ENCODE measurements around the gene FAM171A2.

Gene FAM171A2

GRCh38 chr17:44322236-44322895 lies 41.3 kb downstream of the FAM171A2 start:
- peak overlapping the region; percentile 37 for H3K27ac Mint-ChIP-seq
- peak overlapping the region; percentile 47 for H3K4me3 Mint-ChIP-seq
- peaks cover 29% of the 10 kb centered on the region for H3K4me1 Mint-ChIP-seq
- no peaks in the 10 kb centered on the region for H3K9me3 Mint-ChIP-seq
- peaks cover 11% of the 10 kb centered on the region for H3K27me3 Mint-ChIP-seq
- no peak for DNase-seq
- H3K36me3 Mint-ChIP-seq: peaks cover 6% of the 10 kb centered on the region
- CTCF ChIA-PET: interaction anchor here (1.3 to 4.6 kb wide), 2 partner anchors 9 to 113 kb away, joined by 5 to 30 read pairs; no protein-coding TSS in a partner anchor

- no peaks in the 10 kb centered on the region for H3K9me3 Mint-ChIP-seq
- H3K4me1 Mint-ChIP-seq: peaks cover 25% of the 10 kb centered on the region
- CTCF ChIA-PET: interaction anchor here (0.8 to 4.6 kb wide), 4 partner anchors 9 to 112 kb away, joined by 4 to 30 read pairs (median 9); no protein-coding TSS in a partner anchor
- H3K27ac Mint-ChIP-seq: no peak overlapping the region
- peaks cover 6% of the 10 kb centered on the region for H3K36me3 Mint-ChIP-seq
- H3K27me3 Mint-ChIP-seq: peaks cover 20% of the 10 kb centered on the region
- no peak overlapping the region for H3K4me3 Mint-ChIP-seq
- DNase-seq: no peak
These were observed 42.2 kb downstream of the FAM171A2 start for GRCh38 chr17:44321246-44322120.

- Mint-ChIP-seq H3K4me3 (no peak overlapping the region), H3K27ac (no peak overlapping the region), H3K36me3 (peaks cover 6% of the 10 kb centered on the region), H3K27me3 (peaks cover 34% of the 10 kb centered on the region), H3K4me1 (peaks cover 31% of the 10 kb centered on the region), H3K9me3 (no peaks in the 10 kb centered on the region)
- CTCF ChIA-PET: interaction anchor here (1.9 to 4.6 kb wide), 3 partner anchors 10 to 110 kb away, joined by 7 to 30 read pairs (median 11); no protein-coding TSS in a partner anchor
- DNase-seq: no peak
These were observed 43.6 kb downstream of the FAM171A2 start for GRCh38 chr17:44320066-44320465.

GRCh38 chr17:44318077-44318892 lies 45.4 kb downstream of the FAM171A2 start:
- peak overlapping the region; percentile 3 for H3K27ac Mint-ChIP-seq
- CTCF ChIA-PET: interaction anchor here (1.0 to 3.5 kb wide), 2 partner anchors 13 to 108 kb away, joined by 4 to 17 read pairs; no protein-coding TSS in a partner anchor
- no peak for DNase-seq
- H3K4me3 Mint-ChIP-seq: no peak overlapping the region
- no peaks in the 10 kb centered on the region for H3K9me3 Mint-ChIP-seq
- peaks cover 52% of the 10 kb centered on the region for H3K27me3 Mint-ChIP-seq
- H3K36me3 Mint-ChIP-seq: peaks cover 6% of the 10 kb centered on the region
- peaks cover 25% of the 10 kb centered on the region for H3K4me1 Mint-ChIP-seq

- DNase-seq: no peak
- Mint-ChIP-seq H3K9me3 (no peaks in the 10 kb centered on the region), H3K4me1 (peaks cover 20% of the 10 kb centered on the region), H3K36me3 (peaks cover 6% of the 10 kb centered on the region), H3K4me3 (no peak overlapping the region), H3K27ac (no peak overlapping the region), H3K27me3 (peaks cover 57% of the 10 kb centered on the region)
- CTCF ChIA-PET: interaction anchor here (1.0 to 3.5 kb wide), 2 partner anchors 13 to 108 kb away, joined by 4 to 17 read pairs; no protein-coding TSS in a partner anchor
These were observed 46.1 kb downstream of the FAM171A2 start for GRCh38 chr17:44317545-44317944.

- CTCF ChIA-PET: interaction anchor here (0.7 to 3.5 kb wide), 4 partner anchors 14 to 337 kb away, joined by 3 to 17 read pairs (median 3); no protein-coding TSS in a partner anchor
- no peaks in the 10 kb centered on the region for H3K9me3 Mint-ChIP-seq
- DNase-seq: no peak
- peaks cover 70% of the 10 kb centered on the region for H3K27me3 Mint-ChIP-seq
- H3K36me3 Mint-ChIP-seq: peaks cover 6% of the 10 kb centered on the region
- H3K4me3 Mint-ChIP-seq: peak overlapping the region; percentile 55
- peaks cover 13% of the 10 kb centered on the region for H3K4me1 Mint-ChIP-seq
- no peak overlapping the region for H3K27ac Mint-ChIP-seq
These were observed 47.6 kb downstream of the FAM171A2 start for GRCh38 chr17:44315760-44316731.

- H3K4me1 Mint-ChIP-seq: peaks cover 13% of the 10 kb centered on the region
- H3K27me3 Mint-ChIP-seq: peaks cover 80% of the 10 kb centered on the region
- H3K27ac Mint-ChIP-seq: no peak overlapping the region
- peak; percentile 67 for DNase-seq
- no peaks in the 10 kb centered on the region for H3K9me3 Mint-ChIP-seq
- CTCF ChIA-PET: no interaction called here
- peaks cover 6% of the 10 kb centered on the region for H3K36me3 Mint-ChIP-seq
- H3K4me3 Mint-ChIP-seq: peak overlapping the region; percentile 55
These were observed 48.6 kb downstream of the FAM171A2 start for GRCh38 chr17:44314869-44315661.

GRCh38 chr17:44314524-44314868 lies 49.2 kb downstream of the FAM171A2 start:
- H3K27me3 Mint-ChIP-seq: peaks cover 85% of the 10 kb centered on the region
- H3K4me1 Mint-ChIP-seq: peaks cover 17% of the 10 kb centered on the region
- peak overlapping the region; percentile 55 for H3K4me3 Mint-ChIP-seq

GRCh38 chr17:44314031-44314430 lies 49.6 kb downstream of the FAM171A2 start:
- H3K4me3 Mint-ChIP-seq: peak overlapping the region; percentile 55
- H3K36me3 Mint-ChIP-seq: no peaks in the 10 kb centered on the region
- no peak overlapping the region for H3K27ac Mint-ChIP-seq
- peaks cover 20% of the 10 kb centered on the region for H3K4me1 Mint-ChIP-seq
- peaks cover 90% of the 10 kb centered on the region for H3K27me3 Mint-ChIP-seq
- H3K9me3 Mint-ChIP-seq: no peaks in the 10 kb centered on the region
- CTCF ChIA-PET: no interaction called here
- no peak for DNase-seq

More at GRCh38 chr17:44314524-44314868, 49.2 kb downstream of the FAM171A2 start:
- CTCF ChIA-PET: no interaction called here
- Mint-ChIP-seq H3K36me3 (peaks cover 4% of the 10 kb centered on the region), H3K27ac (no peak overlapping the region), H3K9me3 (no peaks in the 10 kb centered on the region)
- no peak for DNase-seq

GRCh38 chr17:44312396-44313104 lies 51.1 kb downstream of the FAM171A2 start:
- Mint-ChIP-seq H3K27ac (no peak overlapping the region), H3K4me3 (no peak overlapping the region), H3K36me3 (no peaks in the 10 kb centered on the region), H3K27me3 (peaks cover 96% of the 10 kb centered on the region), H3K9me3 (no peaks in the 10 kb centered on the region), H3K4me1 (peaks cover 26% of the 10 kb centered on the region)
- DNase-seq: no peak
- CTCF ChIA-PET: interaction anchor here (0.9 kb wide), 1 partner anchor 37 kb away, joined by 3 read pairs; no protein-coding TSS in a partner anchor

- CTCF ChIA-PET: interaction anchor here (0.7 kb wide), 1 partner anchor 102 kb away, joined by 3 read pairs; no protein-coding TSS in a partner anchor
- no peak overlapping the region for H3K27ac Mint-ChIP-seq
- no peak overlapping the region for H3K4me3 Mint-ChIP-seq
- H3K27me3 Mint-ChIP-seq: peaks cover 96% of the 10 kb centered on the region
- DNase-seq: no peak
- no peaks in the 10 kb centered on the region for H3K9me3 Mint-ChIP-seq
- H3K4me1 Mint-ChIP-seq: peaks cover 30% of the 10 kb centered on the region
- H3K36me3 Mint-ChIP-seq: no peaks in the 10 kb centered on the region
These were observed 52.0 kb downstream of the FAM171A2 start for GRCh38 chr17:44311562-44312181.
